Activated CD4-positive, alpha-beta T cell treated with anti-CD3 and anti-CD28 coated beads, Interleukin-2, amount 50 U/mL, for 48 hours (primary cell): ENCODE measurements around the gene SLAMF9.

ENCODE experiments used
- DNase-seq, 2 experiments: peaks; one replicate each; pipeline ENCODE4 v3.0.0-alpha.2; 2020

SLAMF9 gene

GRCh38 chr1:159932296-159933285, 21.4 kb downstream of the SLAMF9 start:
- no peak for DNase-seq

- no peak for DNase-seq
These were observed 22.3 kb downstream of the SLAMF9 start for GRCh38 chr1:159931795-159932173.

DNA sequence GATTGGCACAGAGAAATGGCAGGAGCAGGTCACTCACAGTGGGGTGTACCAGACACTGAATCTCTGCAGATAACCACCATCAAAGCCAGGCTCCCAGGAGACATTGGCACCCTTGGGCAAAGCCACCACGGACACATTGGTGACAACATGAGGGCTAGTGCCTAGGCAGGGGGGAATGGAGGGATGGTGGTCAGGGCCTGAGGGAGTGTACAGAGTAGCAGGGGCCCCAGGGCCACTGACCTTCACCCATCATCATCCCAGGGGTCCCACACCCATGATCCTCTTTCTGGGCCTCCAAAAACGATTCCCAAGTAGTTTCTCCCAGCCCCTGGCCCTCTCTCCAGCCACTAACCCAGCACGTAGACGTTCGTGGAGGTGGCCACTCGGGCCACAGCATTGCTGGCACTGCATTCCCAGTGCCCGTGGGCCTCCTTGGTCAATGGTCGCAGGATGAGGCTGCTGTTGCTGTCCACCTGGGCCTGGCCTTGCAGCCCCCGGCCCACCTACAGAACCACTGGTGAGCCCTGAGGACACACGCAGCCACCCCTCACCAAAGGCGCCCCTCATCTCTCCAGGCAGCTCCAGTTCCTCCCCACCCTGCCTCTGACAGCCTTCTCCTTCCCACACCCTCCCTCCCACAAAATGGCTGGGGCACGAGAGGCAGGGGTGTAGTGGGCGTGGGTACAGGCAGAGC, 22.8 kb downstream of the SLAMF9 start:
- no peak for DNase-seq

- DNase-seq, result no peak
These were observed 23.4 kb downstream of the SLAMF9 start for GRCh38 chr1:159930634-159931033.

GRCh38 chr1:159930216-159930615, 23.8 kb downstream of the SLAMF9 start:
- no peak for DNase-seq

- DNase-seq, result no peak
These were observed 24.6 kb downstream of the SLAMF9 start for GRCh38 chr1:159929155-159930051.

GRCh38 chr1:159928491-159929050, 25.5 kb downstream of the SLAMF9 start:
- no peak for DNase-seq

DNA sequence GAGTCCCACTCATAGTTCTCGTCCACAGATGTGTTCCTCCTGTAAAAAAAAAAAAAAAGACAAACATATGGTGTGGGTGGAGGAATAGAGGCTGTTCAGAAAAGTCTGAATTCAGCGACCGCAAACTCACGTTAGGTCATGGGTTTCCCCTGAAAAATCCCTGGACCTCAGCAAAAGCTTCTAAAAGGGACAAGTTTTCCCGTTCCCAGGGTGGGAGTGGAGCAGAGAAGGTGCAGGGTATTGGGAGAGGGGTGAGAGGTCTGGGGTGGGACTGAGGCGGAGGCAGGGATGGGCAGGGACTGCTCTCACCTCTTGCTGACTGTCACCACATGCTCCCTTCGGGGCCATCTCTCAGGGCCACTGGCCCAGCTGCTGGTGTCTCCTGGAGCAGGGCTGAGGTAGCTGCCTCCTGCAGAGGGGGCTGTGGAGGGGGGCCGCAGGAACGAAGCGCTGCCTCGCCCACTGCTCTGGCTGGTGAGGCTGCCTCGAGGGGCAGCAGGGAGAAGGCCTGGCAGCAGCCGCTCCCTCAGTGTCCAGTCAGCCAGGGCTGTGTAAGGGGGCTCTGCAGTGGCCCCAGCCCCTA, 26.1 kb downstream of the SLAMF9 start:
- no peak for DNase-seq

DNA sequence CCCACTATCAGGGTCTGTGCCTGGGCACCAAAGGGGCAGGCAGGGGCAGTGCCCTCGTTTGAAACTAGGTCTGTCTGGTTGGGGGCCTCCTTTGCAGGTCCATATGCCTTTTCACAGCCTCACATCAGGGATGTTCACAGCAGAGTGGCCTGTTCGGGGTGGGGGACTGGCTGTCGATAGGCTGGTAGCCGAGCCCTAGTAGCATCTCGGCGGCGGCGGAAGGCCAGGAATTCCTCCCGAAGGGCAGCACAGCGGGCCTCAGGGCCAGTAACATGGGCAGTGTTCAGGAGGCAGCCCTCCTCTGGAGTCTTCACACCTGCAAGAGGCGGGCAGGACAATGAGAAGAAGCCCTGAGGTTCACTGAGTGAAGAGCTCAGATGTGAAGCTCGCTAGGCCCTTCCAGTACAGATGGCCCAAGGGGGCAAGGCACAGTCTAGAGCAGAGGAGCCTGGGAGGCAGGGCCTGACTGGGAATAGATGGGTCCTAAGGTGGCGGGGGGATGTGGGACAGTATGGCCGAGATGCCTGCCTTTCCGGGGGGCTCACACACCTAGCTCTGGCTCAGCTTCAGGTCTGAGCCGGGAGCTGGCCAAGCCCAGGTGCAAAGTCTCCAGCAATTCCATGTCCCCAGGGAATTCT, 26.7 kb downstream of the SLAMF9 start:
- no peak for DNase-seq

- peak; percentile 50 to 61 for DNase-seq
These were observed 28.3 kb downstream of the SLAMF9 start for GRCh38 chr1:159925719-159926078.

DNA sequence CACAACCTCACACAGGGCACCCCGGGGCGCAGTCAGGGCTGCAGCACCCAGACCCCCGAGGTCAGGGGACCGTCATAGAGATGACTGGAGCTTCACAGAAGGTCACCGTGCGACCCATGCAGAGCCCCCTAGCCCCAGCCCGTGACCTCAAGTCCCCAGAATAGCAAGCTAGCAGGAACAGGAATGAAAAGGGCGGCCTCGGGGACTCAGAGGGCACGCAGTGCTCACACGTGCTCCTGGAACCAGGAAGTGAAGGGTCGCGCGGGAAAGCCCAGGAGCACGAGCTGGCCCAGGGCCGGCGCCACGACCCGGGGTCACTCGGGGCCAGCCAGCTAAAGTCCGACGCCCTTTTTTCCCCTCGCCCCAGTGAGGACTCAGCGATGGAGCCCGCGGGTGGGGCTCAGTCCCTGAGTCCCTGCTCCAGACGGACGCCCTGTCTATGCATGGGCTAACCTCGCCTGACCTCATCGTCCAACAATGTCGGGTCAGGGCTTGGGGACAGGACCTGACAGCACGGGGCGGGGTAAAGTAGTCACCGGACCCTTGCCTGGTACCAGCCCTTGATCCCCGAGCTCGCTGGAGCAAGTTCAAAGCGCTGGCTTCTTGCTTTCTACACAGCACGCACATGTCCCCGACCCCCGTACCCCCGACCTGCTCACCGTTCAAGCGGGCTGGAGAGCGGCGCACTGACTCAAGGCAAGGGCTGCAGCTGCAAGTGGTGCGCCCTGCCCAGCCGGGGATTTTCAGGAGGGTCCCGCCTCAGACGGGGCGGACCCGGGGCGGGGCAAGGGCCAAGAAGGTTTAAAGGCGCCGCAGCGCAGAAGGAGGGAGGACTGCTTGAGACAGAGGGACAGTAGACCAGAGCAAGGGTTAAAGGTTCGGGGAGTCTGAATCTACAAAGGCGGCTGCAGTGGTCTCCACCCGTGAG, 29.0 kb downstream of the SLAMF9 start, which contains the start of gene TAGLN2:
Gene TAGLN2, minus strand, starts transcription at position 717 of the 928 bp plus-strand sequence. CDS start 4,998 bp downstream, outside the sequence.
- DNase-seq, result peak; percentile 90 to 94

- peak; percentile 65 to 73 for DNase-seq
These were observed 29.8 kb downstream of the SLAMF9 start for GRCh38 chr1:159924025-159924790.

DNA sequence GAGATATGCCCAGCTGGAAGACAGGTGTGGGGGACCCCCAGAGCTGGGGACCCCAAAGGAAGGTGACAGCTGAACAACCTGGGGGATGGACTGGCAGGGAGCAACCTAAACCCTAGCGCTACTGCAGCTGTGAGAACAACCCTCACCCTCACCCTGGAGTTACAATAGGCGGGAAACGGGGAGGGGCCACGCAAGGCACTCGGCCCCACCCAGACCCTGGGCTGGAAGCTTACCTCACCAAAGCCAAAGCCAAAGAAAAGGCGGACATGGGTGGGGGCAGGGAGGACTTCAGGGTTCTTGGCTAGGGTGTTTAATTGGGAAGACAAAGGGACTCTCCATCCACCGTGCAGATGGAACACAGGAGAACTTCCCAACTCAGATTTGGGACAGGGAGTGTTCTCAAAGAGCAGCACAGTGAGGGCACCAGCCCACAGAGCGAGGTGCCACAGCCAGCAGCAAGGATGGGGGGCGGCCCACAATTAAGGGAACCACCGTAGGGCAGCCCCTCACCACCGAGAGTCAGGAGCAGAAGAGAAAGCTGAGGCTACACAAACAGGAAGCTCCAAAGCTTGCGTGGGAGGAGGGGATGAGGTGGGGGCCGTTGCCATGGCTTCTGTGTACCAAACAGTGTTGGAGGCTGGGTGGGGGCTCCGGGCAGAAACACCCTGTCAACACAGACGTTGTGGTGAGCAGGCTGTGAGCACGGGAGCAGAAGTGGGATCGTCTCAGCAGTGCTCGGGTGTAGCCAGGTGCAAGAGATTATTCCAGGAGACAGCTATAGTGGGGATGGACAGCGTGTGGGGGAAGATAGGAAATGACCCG, 30.6 kb downstream of the SLAMF9 start:
- DNase-seq, result peak; percentile 71 to 83

DNA sequence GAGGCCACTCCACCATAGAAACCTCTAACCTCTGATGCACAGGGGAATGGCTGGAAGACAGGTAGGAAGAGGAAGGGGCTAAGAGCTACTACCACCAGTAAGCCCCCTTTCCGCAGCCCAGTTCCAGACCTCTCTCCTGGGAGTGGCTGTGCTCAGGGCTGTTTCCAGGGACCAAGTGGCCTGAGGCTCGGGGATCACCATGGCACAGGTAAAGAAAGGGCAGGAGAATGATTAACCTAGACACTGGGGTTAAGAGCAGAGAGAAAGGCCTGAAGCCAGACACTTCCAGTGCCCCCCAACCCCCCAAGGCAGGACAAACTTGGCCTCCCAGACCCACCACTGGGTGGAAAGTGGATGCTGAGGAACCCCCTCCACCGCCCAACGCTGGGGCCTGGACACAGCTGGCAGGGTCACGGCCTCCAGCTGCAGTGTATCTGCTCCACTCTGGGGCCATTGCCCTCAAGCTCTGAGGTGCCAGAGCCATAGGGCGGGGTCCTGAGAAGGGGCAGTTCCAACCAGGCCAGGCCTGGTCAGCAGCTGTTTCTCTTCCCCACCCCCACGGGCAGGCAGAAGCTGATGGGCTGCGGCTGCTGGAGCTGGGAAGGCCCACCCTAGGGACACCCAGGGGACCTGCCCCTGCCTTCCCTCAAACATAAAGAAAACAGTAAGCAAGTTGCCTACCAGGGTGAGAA, 31.4 kb downstream of the SLAMF9 start:
- DNase-seq, result no peak

- peak in 1 of 2 experiments; percentile 34 for DNase-seq
These were observed 32.1 kb downstream of the SLAMF9 start for GRCh38 chr1:159921700-159922504.

DNA sequence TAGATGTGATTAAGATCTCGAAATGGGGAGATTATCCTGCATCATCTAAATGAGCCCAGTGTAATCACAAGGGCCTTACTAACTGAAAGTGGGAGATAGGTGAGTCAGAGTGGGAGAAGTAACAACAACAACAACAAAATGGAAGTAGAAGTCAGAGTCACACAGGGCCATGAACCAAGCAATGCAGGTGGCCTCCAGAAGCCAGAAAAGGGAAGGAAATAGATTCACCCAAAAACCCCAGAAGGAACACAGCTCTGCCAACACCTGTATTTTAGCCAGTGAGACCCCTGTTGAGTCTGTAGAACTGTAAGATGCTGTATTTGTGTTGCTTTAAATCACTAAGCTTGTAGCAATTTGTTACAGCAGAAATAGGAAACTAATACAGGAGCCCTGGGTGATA, 32.8 kb downstream of the SLAMF9 start:
- no peak for DNase-seq

GRCh38 chr1:159920651-159921050, 33.4 kb downstream of the SLAMF9 start:
- DNase-seq, result no peak
